Measurements from ENCODE around the gene EEPD1. TPM values are rescaled to one million over a fixed set of nuclear protein-coding genes. Genes with fewer than 3 reads are reported as not detected.
A peak's percentile ranks its signal among the peaks of the same experiment; 100 is the strongest.
"Not testable (repeated sequence)": the region's sequence is repeated elsewhere in the genome, so short reads cannot be mapped to it uniquely, and the experiment has no call there.

Gene EEPD1
- polyA plus RNA-seq, 2 of the 4 experiments (the other 2 are of a cell fraction) = 16.0 to 24.3 TPM

DNA sequence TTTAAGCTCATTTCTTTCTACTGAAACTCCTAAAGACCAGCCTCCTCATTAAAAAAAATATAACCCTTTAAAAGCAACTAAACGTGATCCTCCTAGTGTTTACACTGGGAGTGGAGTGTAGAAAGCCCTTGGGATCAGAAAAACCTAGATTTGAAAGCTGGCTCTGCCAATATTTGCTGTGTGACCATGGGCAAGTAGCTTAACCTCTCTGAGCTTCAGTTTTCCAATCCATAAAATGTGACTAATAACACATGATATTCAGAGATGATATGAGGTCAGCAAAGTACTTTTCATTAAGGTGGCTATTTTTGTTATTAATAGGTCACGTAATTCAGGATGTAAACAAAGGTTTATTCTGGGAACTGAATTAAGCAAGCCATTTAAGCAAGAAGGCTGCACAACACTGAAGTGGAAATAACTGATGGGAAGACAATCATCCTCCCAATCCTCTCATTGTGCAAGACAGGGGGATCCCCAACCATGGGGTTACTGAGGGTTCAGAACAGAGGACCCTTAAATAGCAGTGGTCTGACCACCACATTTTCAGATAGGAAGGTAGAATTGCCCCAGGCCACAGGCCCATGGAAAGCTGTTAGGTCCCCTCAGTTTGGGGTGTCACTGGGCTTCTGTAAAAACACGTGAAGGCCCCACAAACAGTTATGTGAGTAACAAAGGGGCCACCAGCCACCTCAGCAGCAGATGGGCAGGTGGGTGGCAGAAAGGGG, 49.1 kb upstream of the EEPD1 start:
- TF ChIP-seq TFCP2L1 (CRISPR knock-in tag; IDR thresholded peaks at IDR 0.05) = no peak
- TF ChIP-seq ZFP36 (IDR thresholded peaks at IDR 0.05; ENCODE audit: borderline replicate concordance, partially characterized antibody) = peak; percentile 77
- peak; percentile 76; the same call in 1 of the 2 replicates for TF ChIP-seq KDM1A (IDR thresholded peaks at IDR 0.05; ENCODE audit: low read depth)
- Histone ChIP-seq H3K4me2 (no peak overlapping the region), H3K9me3 (peaks cover 2% of the 10 kb centered on the region; the same call in 1 of the 3 replicates), H3K4me3 (no peak overlapping the region), H3K4me1 (no peaks in the 10 kb centered on the region), H3K27ac (no peak overlapping the region)
- DNase-seq (ENCODE audit: low read depth in 1 of 2, low spot score in 1 of 2) = no peak
- CTCF ChIA-PET = interaction anchor here (0.5 to 1.5 kb wide), 5 partner anchors 16 to 215 kb away, joined by 3 to 5 read pairs (median 3); no protein-coding TSS in a partner anchor
- no peak for ATAC-seq
- POLR2A ChIA-PET = no interaction called here
- 46% methylated on average over 3 of the region's 3 CpGs for WGBS (ENCODE audit: missing lambda C conversion rate)
- no peak for FAIRE-seq

DNA sequence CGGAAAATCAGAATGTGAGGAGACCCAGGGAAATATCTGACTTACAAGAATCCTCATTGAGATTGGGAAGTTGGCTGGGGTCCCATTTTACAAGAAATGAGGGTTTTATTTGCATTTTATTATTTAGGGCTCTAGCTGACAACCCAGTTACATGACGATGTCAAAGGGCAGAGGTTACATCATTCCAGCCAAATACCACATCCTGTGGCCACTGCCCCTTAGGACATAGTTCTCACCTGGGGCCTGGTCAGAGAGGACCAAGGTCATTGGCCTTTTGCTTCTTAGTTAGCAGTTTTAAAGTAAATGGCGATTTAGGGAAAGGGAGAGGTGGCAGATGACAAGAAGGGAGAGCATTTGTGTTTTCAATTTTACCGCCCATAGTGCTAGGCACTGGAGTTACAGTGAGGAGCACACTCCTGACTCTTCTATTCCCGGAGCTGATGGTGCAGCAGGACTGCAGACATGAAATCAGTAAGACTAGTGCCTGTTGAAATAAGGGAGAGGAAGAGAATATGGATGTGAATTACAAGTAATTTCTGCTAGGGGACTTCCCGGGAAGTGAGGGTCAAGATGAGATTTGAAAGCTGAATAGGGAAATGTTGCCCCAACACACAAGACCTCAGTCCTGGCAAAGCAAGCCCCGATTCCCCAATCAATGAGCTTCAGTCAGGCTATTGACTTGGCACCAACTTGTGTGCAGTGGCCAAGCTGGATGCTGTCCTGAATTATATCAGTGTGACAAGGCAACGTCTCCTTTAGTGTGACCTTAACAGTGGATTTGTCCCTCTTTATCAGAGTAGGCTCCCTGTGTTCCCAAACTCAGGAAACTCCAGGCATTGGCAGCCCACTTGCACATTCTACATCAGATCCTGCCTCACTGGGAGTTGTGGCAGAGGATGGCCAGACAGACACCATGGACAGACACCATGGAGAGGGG, 45.8 kb upstream of the EEPD1 start:
- FAIRE-seq = peak; percentile 82
- WGBS (ENCODE audit: missing lambda C conversion rate) = 87% methylated on average over 8 of the region's 8 CpGs
- CTCF ChIA-PET = not testable (repeated sequence)

DNA sequence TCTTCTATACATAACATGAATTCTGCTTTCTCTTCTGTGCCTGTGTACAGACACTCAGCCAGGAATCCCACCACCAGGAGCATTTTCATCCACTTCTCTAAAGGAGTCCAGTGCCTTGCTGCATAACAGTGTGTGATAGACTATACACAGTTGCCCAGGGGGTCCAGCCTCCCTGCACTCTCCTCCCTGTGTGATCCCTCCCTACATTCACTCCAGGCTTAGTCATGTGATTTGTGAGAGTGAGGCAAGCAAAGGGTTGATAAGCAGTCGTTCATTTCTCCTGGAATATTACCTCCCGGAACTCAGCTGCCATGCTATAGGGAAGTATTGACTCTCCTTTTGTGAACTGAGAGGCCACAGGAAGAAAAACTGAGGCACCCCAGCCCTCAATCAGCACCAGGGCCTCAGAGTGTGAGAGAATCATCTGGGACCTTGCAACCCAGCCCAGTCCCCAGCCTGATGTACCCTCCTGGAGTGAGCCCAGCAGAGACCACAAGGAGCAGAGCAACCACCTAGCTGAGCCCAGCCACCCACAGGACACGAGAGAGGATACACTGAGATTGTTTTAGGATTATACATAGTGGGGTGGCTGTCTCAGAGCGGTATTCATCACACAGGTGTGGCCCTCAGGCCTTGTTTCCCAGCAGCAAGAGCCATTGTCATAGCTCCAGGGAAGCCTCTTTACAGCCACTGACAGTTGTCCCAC, 45.0 kb upstream of the EEPD1 start:
- WGBS (ENCODE audit: missing lambda C conversion rate) = 66% methylated on average over 4 of the region's 4 CpGs
- TF ChIP-seq, protein P1, sequence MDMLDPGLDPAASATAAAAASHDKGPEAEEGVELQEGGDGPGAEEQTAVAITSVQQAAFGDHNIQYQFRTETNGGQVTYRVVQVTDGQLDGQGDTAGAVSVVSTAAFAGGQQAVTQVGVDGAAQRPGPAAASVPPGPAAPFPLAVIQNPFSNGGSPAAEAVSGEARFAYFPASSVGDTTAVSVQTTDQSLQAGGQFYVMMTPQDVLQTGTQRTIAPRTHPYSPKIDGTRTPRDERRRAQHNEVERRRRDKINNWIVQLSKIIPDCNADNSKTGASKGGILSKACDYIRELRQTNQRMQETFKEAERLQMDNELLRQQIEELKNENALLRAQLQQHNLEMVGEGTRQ (IDR thresholded peaks at IDR 0.05) = no peak
- TF ChIP-seq RCOR1 (IDR thresholded peaks at IDR 0.05; ENCODE audit: low read depth, low read length) = no peak
- no peak for TF ChIP-seq ESRRA (IDR thresholded peaks at IDR 0.05; ENCODE audit: borderline replicate concordance, low read length)
- no peak for TF ChIP-seq SMC3 (IDR thresholded peaks at IDR 0.05)
- no peak for TF ChIP-seq EHF (CRISPR knock-in tag; IDR thresholded peaks at IDR 0.05)
- no peak for TF ChIP-seq HOXA7 (CRISPR knock-in tag; IDR thresholded peaks at IDR 0.05)
- no peak for TF ChIP-seq EHMT2 (IDR thresholded peaks at IDR 0.05; ENCODE audit: low read depth)
- no peak for TF ChIP-seq KDM5A (IDR thresholded peaks at IDR 0.05)
- TF ChIP-seq, protein P2, sequence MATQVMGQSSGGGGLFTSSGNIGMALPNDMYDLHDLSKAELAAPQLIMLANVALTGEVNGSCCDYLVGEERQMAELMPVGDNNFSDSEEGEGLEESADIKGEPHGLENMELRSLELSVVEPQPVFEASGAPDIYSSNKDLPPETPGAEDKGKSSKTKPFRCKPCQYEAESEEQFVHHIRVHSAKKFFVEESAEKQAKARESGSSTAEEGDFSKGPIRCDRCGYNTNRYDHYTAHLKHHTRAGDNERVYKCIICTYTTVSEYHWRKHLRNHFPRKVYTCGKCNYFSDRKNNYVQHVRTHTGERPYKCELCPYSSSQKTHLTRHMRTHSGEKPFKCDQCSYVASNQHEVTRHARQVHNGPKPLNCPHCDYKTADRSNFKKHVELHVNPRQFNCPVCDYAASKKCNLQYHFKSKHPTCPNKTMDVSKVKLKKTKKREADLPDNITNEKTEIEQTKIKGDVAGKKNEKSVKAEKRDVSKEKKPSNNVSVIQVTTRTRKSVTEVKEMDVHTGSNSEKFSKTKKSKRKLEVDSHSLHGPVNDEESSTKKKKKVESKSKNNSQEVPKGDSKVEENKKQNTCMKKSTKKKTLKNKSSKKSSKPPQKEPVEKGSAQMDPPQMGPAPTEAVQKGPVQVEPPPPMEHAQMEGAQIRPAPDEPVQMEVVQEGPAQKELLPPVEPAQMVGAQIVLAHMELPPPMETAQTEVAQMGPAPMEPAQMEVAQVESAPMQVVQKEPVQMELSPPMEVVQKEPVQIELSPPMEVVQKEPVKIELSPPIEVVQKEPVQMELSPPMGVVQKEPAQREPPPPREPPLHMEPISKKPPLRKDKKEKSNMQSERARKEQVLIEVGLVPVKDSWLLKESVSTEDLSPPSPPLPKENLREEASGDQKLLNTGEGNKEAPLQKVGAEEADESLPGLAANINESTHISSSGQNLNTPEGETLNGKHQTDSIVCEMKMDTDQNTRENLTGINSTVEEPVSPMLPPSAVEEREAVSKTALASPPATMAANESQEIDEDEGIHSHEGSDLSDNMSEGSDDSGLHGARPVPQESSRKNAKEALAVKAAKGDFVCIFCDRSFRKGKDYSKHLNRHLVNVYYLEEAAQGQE (IDR thresholded peaks at IDR 0.05) = no peak
- no peak for TF ChIP-seq HDAC2 (IDR thresholded peaks at IDR 0.05)
- no peak for TF ChIP-seq JUNB (IDR thresholded peaks at IDR 0.05)
- no peak for TF ChIP-seq NR3C1 (IDR thresholded peaks at IDR 0.05)
- TF ChIP-seq RARB (CRISPR knock-in tag; IDR thresholded peaks at IDR 0.05) = no peak
- TF ChIP-seq CEBPB (IDR thresholded peaks at IDR 0.05) = no peak
- TF ChIP-seq EP300 (IDR thresholded peaks at IDR 0.05) = no peak
- TF ChIP-seq, protein P3, sequence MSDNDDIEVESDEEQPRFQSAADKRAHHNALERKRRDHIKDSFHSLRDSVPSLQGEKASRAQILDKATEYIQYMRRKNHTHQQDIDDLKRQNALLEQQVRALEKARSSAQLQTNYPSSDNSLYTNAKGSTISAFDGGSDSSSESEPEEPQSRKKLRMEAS (IDR thresholded peaks at IDR 0.05) = no peak
- TF ChIP-seq, protein P4, sequence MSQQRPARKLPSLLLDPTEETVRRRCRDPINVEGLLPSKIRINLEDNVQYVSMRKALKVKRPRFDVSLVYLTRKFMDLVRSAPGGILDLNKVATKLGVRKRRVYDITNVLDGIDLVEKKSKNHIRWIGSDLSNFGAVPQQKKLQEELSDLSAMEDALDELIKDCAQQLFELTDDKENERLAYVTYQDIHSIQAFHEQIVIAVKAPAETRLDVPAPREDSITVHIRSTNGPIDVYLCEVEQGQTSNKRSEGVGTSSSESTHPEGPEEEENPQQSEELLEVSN (IDR thresholded peaks at IDR 0.05; ENCODE audit: borderline replicate concordance, low read depth) = no peak
- TF ChIP-seq, protein P5, sequence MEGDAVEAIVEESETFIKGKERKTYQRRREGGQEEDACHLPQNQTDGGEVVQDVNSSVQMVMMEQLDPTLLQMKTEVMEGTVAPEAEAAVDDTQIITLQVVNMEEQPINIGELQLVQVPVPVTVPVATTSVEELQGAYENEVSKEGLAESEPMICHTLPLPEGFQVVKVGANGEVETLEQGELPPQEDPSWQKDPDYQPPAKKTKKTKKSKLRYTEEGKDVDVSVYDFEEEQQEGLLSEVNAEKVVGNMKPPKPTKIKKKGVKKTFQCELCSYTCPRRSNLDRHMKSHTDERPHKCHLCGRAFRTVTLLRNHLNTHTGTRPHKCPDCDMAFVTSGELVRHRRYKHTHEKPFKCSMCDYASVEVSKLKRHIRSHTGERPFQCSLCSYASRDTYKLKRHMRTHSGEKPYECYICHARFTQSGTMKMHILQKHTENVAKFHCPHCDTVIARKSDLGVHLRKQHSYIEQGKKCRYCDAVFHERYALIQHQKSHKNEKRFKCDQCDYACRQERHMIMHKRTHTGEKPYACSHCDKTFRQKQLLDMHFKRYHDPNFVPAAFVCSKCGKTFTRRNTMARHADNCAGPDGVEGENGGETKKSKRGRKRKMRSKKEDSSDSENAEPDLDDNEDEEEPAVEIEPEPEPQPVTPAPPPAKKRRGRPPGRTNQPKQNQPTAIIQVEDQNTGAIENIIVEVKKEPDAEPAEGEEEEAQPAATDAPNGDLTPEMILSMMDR (IDR thresholded peaks at IDR 0.05) = no peak
- no peak for TF ChIP-seq ZC3H11A (IDR thresholded peaks at IDR 0.05)
- H3K4me3 ChIP-seq = no peak overlapping the region
- POLR2A ChIA-PET = no interaction called here
- no peak for FAIRE-seq
- no peak for DNase-seq (ENCODE audit: low read depth in 1 of 2, low spot score in 1 of 2)
- CTCF ChIA-PET = interaction anchor here (1.2 kb wide), 1 partner anchor 21 kb away, joined by 3 read pairs; no protein-coding TSS in a partner anchor
- no peak for ATAC-seq
- no peak overlapping the region for H3K27ac ChIP-seq
- no peak overlapping the region for H3K4me2 ChIP-seq
- H3K9me3 ChIP-seq = no peaks in the 10 kb centered on the region
- H3K4me1 ChIP-seq = no peaks in the 10 kb centered on the region

More for the DNA sequence above, 45.8 kb upstream of the EEPD1 start:
- H3K4me3 ChIP-seq; DNase-seq (ENCODE audit: low read depth in 1 of 2, low spot score in 1 of 2); POLR2A ChIA-PET; H3K27ac ChIP-seq; ATAC-seq; H3K4me1 ChIP-seq; H3K9me3 ChIP-seq; H3K4me2 ChIP-seq: not testable (repeated sequence)
